ENCODE data around the gene SEC23B.

DNA sequence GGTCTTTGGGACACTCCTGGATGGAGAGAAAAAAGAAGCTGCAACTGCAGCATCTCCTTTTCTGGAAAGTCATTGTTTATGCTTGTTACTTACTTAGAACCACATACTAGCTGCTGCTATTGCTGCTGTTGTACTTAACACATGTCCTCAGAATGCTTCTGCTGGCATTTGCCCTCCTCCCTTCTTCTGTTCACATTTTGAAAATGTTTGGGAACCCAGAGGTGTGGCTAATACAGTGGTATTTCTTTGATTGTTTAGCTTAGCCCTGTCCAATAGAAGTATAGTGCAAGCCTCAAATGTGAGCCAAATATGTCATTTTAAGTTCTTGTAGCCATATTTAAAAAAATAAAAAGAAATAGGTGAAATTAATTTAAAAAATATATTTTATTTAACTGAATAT, 88.5 kb downstream of the SEC23B start:
- TF ChIP-seq, protein P1, sequence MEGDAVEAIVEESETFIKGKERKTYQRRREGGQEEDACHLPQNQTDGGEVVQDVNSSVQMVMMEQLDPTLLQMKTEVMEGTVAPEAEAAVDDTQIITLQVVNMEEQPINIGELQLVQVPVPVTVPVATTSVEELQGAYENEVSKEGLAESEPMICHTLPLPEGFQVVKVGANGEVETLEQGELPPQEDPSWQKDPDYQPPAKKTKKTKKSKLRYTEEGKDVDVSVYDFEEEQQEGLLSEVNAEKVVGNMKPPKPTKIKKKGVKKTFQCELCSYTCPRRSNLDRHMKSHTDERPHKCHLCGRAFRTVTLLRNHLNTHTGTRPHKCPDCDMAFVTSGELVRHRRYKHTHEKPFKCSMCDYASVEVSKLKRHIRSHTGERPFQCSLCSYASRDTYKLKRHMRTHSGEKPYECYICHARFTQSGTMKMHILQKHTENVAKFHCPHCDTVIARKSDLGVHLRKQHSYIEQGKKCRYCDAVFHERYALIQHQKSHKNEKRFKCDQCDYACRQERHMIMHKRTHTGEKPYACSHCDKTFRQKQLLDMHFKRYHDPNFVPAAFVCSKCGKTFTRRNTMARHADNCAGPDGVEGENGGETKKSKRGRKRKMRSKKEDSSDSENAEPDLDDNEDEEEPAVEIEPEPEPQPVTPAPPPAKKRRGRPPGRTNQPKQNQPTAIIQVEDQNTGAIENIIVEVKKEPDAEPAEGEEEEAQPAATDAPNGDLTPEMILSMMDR (IDR thresholded peaks at IDR 0.05), result no peak
- TF ChIP-seq POLR2A (IDR thresholded peaks at IDR 0.05), result no peak

Data from lower leg skin (tissue), 3 donors.